Right renal pelvis (tissue), 4 donors: ENCODE measurements around the gene NCOA4. TPM values are rescaled to one million over a fixed set of nuclear protein-coding genes. Genes with fewer than 3 reads are reported as not detected.
"Not testable (repeated sequence)": the region's sequence is repeated elsewhere in the genome, so short reads cannot be mapped to it uniquely, and the experiment has no call there.

Experiments
- DNase-seq, 4 donors: peaks; one replicate each; pipeline ENCODE4 v3.0.0-alpha.2; 2013; ENCODE audit warnings: low read depth in 4 of 4, low spot score in 3 of 4, missing footprints in 1 of 4
- polyA plus RNA-seq, 4 donors: library from polyadenylated mRNA; unstranded; fragments of 120-200 nt; gene quantifications; one replicate each; pipeline ENCODE4 v1.2.1, GENCODE V29; 2013; ENCODE audit not compliant: insufficient read length in 4 of 4

The NCOA4 gene
- 100 to 1,000 TPM; 192 to 254 (median 234) TPM for polyA plus RNA-seq

DNA sequence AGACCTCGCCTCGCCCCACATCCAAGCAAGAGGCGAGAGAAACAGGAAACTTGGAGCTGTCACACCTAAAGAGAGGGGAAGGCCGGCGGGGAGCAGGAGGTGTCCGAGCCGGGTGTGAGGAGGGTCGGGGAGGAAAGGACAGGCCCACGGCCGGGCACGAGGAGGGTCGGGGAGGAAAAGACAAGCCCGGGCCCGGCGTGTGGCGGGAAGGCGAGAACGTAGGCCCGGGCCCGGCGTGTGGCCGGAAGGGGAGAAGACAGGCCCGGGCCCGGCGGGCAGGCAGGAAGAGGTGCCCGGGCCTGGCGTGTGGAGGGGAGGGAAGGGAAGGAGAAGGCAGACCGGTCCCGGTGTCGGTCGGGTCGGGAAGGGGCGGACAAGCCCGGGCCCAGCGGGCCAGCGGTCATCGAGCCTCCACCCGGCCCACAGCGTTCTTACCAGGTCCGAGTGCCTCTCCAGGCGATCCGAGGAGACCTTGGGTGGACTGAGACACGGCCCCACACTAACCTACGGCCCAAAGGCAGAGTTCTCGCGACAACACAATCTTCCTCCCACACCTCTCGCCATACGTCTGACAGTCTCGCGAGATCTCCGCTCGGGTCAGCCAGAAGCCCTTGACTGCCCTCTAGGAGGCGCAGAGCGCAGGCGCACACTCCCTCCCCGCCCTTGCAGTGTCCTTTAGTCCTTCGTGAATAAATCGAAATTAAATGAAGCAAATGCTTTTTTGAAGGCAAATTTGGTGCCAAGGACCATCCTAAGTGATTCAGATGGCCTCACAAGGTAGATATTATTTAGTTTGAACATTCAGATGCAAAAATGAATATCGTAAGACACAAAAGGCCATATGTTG is at the start of gene NCOA4:
NCOA4 (minus strand) TSS at position 533 of the 847 bp plus-strand sequence. CDS start 13,943 bp downstream, outside the sequence.
- DNase-seq, result peak; percentile 95 to 96 (median 96)

- no peak for DNase-seq
These were observed 49.6 kb upstream of the NCOA4 start for GRCh38 chr10:46079831-46080585.

DNA sequence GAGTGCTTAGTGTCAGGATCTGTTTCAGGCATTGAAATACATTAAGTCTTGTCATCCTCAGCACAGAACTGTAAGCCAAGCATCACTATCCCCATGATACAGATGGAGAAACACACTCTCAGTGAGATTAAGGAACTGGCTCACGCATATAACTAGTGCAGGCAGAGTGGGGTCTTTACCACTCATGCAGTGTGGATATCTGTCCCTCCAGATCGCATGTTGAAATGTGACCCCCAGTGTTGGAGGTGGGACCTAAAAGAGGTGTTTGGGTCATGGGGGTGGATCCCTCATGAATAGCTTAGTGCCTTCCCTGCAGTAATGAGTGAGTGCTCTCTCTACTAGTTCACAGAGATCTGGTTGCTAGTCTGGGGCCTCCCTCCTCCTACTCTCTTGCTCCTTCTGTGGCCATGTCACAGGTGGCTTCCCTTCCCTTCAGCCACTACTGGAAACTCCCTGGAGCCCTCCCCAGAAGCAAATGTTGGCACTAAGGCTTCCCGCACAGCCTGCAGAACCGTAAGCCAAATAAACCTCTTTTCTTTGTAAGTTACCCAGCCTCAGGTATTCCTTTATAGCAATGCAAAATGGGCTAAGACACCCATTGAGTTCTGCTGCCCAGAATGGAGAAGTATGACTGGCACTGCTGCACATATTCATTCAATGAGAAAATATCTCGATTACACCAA is 47.4 kb upstream of the NCOA4 start:
- DNase-seq, result no peak

DNA sequence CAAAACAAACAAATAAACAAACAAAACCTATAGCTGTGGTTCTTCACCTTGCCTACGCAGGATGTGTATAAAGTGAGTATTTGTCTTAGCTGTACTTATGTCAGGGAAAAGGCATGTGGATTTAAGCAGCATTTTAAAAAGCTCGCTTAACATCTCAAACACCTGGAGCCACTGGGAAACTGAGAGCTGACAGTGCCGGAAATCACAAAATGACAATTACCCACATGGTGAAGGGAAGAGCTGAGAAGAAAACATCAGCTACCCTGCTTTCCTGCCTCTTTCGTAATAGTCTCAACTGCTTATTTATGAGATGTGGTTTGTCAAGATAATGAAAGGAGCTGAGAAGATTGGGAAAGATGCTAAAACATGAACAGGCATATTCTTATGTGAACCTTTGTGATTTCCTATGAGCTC is 46.7 kb upstream of the NCOA4 start:
- no peak for DNase-seq

DNA sequence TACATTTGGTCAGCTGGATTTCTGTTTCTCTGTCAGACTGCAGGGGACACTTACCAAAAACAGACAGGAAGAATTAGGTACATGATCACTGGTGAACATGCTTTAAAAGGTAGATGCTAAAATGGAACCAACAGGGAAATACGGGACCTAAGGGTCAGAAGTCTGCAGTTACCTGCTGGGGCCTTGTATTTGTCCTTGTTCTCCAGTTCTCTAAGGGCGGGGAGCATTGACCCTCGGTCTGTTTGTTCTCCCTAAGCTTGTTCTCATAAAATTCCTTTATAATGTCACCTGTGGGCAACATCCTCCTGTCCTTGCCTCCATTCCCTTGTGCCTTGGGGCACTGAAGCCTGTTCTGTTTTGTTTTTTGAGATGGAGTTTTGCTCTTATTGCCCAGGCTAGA is 45.4 kb upstream of the NCOA4 start:
- no peak for DNase-seq

DNA sequence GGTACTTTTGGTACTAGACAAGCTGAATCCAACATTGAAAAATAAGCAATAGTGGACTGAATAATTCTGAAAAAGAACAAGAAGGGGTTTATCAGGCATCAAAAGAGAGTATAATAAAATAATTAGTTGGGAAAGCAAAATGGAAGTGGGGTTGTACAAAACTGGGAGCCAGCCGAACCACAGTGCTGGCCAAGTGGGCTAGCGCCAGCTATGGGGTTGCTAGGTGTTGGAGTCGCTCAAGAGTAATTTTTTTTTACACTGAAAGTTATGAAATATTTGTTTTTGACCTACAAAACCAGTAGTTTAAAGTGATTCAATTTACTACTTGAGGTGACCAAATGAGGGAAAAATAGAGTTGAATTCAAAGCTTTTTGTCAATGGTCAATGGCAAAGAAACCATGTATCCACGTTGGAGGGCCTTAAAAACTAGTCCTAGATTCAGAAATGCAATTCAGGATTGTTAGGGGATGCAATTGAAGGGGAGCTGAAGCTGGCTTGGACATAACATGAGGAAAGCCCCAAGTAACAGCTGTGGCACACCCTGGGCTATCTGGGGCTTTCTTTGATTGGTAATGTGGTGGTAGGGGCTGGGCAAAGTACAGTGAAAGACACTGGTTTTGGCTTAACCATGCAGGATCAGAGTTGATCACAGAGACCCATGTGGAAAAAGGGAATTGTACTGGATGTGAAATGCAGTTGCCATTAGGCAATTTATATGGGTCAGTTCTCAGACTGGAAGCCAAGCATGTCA is 43.9 kb upstream of the NCOA4 start:
- DNase-seq, result no peak

GRCh38 chr10:46073564-46073963 is 43.1 kb upstream of the NCOA4 start:
- DNase-seq, result no peak

DNA sequence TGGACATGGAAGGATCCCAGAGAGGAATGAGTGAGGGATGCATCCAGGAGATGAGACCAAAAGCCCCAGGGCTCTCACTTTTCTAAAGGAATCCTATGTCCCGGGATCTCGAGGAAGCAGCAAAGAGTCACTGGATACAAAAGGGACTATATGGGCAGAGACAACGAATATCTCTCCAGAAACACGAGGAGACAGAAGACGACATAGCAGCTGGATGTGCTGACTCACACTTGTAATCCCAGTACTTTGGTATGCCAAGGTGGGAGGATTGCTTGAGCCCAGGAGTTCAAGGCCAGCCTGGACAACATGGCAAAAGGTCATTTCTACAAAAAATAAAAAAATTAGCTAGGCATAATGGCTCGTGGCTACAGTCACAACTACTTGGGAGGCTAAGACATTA is 40.3 kb upstream of the NCOA4 start:
- no peak for DNase-seq

DNA sequence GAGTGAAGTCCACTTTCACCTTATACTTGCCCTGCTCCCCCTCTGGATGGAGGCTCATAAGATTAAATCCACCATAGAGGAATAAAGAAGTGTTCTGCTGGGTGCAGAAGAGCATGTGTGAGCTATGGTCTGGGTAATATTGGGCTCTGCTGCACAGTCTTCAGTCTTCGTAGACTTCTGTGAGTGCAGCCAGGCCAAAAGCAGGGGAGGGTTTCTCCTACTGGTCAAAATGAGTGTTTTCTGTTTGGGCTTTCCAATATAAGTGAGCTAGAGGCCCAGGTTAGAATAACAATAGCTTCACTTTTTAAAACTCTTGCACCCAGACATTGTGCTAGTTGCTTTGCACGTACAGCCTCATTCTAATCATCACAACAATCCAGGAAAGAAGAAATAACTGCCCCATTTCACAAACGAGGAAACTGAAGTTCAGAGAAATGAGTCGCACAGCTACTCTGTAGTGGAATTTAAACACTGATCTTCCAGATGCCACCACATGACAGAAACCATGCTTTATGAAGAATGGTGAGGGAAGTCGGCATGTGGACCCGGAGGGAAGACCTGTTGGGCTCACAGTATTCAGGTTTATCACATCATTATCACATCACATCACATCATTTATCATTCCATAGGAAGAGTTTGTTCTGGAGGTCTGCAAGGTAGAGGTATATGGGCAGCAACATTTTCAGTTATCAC is 39.5 kb upstream of the NCOA4 start:
- DNase-seq, result no peak

- no peak for DNase-seq
These were observed 38.5 kb upstream of the NCOA4 start for GRCh38 chr10:46068905-46069304.

GRCh38 chr10:46068117-46068516 is 37.7 kb upstream of the NCOA4 start:
- DNase-seq, result no peak

GRCh38 chr10:46064269-46064817 is 33.9 kb upstream of the NCOA4 start:
- no peak for DNase-seq

DNA sequence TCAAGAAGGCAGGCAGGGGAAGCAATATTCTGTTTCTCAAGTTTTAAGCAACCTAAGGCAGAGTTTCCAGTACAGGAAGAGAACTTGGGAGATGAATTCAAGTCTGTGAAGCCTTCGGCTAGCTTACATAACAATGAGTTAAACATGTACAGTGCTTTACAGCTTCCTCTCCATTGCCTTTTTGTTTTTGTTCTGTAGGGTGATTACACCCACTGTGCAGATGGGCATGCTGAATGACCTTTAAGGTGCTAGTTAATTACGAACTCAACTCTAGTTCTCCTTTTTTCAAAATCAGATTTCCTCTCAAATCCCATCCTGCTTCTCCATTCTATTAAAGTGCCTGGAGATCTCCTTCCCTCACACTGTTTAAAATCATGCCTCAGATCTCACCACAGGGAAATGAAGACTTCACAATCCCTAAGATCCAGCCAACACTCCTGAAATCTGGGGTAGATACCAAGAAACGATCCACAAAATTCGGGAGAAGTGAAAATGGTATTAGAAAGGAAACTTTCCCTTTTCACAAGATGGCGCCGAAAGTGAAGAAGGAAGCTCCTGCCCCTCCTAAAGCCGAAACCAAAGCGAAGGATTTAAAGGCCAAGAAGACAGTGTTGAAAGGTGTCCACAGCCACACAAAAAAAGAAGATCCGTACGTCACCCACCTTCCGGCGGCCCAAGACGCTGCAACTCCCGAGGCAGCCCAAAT is 32.5 kb upstream of the NCOA4 start:
- no peak for DNase-seq

- DNase-seq, result no peak
These were observed 30.3 kb upstream of the NCOA4 start for GRCh38 chr10:46060706-46061105.

DNA sequence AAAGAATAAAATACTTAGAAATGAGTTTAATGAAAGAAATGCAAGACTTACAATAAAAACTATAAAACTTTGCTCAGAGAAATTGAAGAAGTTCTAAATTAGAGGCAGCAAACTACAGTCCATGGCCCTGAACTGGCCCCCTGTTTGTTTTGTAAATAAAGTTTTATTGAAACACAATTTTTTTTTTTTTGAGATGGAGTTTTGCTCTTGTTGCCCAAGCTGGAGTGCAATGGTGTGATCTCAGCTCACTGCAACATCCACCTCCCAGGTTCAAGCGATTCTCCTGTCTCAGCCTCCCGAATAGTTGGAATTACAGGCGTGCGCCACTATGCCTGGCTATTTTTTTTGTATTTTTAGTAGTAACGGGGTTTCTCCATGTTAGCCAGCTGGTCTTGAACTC is 27.5 kb upstream of the NCOA4 start:
- not testable (repeated sequence) for DNase-seq

- DNase-seq, result no peak
These were observed 26.6 kb upstream of the NCOA4 start for GRCh38 chr10:46057038-46057437.

GRCh38 chr10:46055771-46056170 is 25.3 kb upstream of the NCOA4 start:
- DNase-seq, result no peak

- no peak for DNase-seq
These were observed 23.4 kb upstream of the NCOA4 start for GRCh38 chr10:46053534-46054434.
